ENCODE results near the gene TMEM31.
"Not testable (repeated sequence)": the region's sequence is repeated elsewhere in the genome, so short reads cannot be mapped to it uniquely, and the experiment has no call there.

TMEM31 gene

DNA sequence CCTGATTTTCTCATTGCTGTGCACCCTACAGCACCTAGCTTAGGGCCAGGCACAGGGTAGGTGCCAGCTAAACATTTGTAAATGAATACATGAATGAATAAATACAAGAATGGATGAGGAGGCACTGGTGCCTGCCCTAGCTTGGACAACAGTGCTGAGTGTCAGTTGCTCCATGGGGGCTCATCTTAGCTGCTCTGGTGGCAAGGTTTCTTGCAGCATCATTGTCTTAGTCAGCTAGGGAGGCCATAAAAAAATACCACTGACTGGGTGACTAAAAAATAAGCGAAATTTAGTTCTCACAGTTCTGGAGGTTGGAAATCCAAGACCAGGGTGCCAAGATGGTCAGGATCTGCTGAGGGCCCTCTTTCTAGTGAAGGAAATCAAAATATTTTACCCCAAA lies 31.2 kb downstream of the TMEM31 start:
- H3K36me3 ChIP-seq (ENCODE audit: insufficient read depth, insufficient read length, low read length): peaks cover 7% of the 10 kb centered on the region
- no peak overlapping the region for H3K4me3 ChIP-seq (ENCODE audit: insufficient read length, low read depth)
- peaks cover under 1% of the 10 kb centered on the region for H3K4me1 ChIP-seq (ENCODE audit: insufficient read depth, insufficient read length)
- no peaks in the 10 kb centered on the region for H3K9me3 ChIP-seq (ENCODE audit: insufficient read depth, low read length)
- no peaks in the 10 kb centered on the region for H3K27me3 ChIP-seq (ENCODE audit: insufficient read depth, insufficient read length)
- DNase-seq (ENCODE audit: low read depth, low spot score): no peak
- TF ChIP-seq SUZ12 (IDR thresholded peaks at IDR 0.05; ENCODE audit: extremely low read depth, insufficient read depth, insufficient read length) (no peak), ZNF274 (IDR thresholded peaks at IDR 0.05; ENCODE audit: low read depth, low read length) (no peak), YY1 (IDR thresholded peaks at IDR 0.05; ENCODE audit: insufficient read depth, insufficient read length) (no peak)
- peak overlapping the region; percentile 46 for H3K9ac ChIP-seq (ENCODE audit: insufficient read length, low read depth)

DNA sequence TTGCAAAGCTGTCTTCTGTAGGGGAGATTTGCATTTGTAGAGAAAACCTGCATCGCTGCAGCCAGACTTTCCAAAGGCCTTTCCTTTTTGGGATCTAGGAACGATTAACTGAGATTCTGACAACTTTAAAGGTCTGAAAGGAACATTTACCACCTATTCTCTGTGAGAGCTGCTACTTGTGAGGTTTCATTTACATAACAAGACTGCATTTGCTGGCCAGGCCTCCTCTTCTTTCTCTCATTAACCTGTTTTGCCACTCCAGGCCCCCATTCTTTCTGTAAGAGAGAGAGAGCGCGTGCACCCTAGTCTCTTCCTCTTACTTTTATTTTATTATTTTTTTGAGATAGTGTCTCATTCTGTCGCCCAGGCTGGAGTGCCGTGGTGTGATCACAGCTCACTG lies 31.6 kb downstream of the TMEM31 start:
- Histone ChIP-seq H3K9ac (ENCODE audit: insufficient read length, low read depth) (peak overlapping the region; percentile 80), H3K4me3 (ENCODE audit: insufficient read length, low read depth) (peak overlapping the region; percentile 68)

DNA sequence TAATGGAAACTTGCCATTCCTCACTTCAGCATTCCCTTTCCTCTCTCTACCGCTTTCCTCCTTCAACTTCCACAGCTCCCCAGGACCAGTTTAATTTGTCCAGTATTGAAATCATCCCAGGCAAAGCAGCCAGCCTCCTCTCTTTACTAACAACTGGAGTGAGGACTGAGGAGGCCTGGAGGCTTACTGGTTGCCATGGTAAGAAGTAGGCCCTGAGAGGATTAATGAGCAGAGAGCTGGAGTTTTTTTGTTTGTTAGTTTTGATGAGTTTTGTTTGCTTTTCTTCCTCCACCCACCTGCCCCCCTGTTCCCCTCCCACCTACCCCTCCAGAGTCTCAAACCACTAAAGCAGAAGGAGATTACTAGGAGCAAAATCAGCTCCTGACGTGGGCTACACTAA lies 36.5 kb downstream of the TMEM31 start:
- no peak for DNase-seq (ENCODE audit: low read depth, low spot score)
- no peak overlapping the region for H3K4me3 ChIP-seq (ENCODE audit: insufficient read length, low read depth)
- TF ChIP-seq ZNF274 (IDR thresholded peaks at IDR 0.05; ENCODE audit: low read depth, low read length): no peak
- no peak for TF ChIP-seq YY1 (IDR thresholded peaks at IDR 0.05; ENCODE audit: insufficient read depth, insufficient read length)
- no peak for TF ChIP-seq SUZ12 (IDR thresholded peaks at IDR 0.05; ENCODE audit: extremely low read depth, insufficient read depth, insufficient read length)
- H3K27me3 ChIP-seq (ENCODE audit: insufficient read depth, insufficient read length): no peaks in the 10 kb centered on the region
- H3K9me3 ChIP-seq (ENCODE audit: insufficient read depth, low read length): no peaks in the 10 kb centered on the region
- H3K4me1 ChIP-seq (ENCODE audit: insufficient read depth, insufficient read length): peaks cover 7% of the 10 kb centered on the region
- H3K9ac ChIP-seq (ENCODE audit: insufficient read length, low read depth): no peak overlapping the region
- peaks cover 26% of the 10 kb centered on the region for H3K36me3 ChIP-seq (ENCODE audit: insufficient read depth, insufficient read length, low read length)

More for the DNA sequence above, 31.6 kb downstream of the TMEM31 start:
- Histone ChIP-seq H3K36me3 (ENCODE audit: insufficient read depth, insufficient read length, low read length) (peaks cover 10% of the 10 kb centered on the region), H3K9me3 (ENCODE audit: insufficient read depth, low read length) (no peaks in the 10 kb centered on the region), H3K4me1 (ENCODE audit: insufficient read depth, insufficient read length) (peaks cover 4% of the 10 kb centered on the region), H3K27me3 (ENCODE audit: insufficient read depth, insufficient read length) (no peaks in the 10 kb centered on the region)
- TF ChIP-seq ZNF274 (IDR thresholded peaks at IDR 0.05; ENCODE audit: low read depth, low read length) (no peak), SUZ12 (IDR thresholded peaks at IDR 0.05; ENCODE audit: extremely low read depth, insufficient read depth, insufficient read length) (no peak), YY1 (IDR thresholded peaks at IDR 0.05; ENCODE audit: insufficient read depth, insufficient read length) (no peak)
- DNase-seq (ENCODE audit: low read depth, low spot score): peak; percentile 88

DNA sequence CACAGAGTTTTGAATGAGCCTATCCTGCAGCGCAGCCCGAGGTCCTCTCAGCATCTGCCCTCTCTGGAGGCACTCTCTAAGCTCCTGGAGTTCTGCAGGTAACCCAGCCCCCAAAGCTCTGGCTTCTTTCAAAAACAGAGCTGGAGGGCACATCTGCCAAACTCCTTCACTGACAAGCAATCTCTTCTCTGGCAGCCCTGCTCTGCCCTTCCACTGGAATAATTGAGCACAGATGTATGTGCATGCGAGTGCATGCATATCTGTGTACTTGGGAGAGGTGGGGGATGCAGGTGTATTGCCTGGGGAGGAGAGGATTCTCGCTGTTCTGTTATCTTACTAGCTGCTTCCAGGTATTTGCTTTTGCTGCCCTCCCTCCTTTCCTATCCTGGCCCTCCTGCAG lies 43.7 kb downstream of the TMEM31 start:
- Histone ChIP-seq H3K4me1 (ENCODE audit: insufficient read depth, insufficient read length) (peaks cover 3% of the 10 kb centered on the region), H3K9me3 (ENCODE audit: insufficient read depth, low read length) (no peaks in the 10 kb centered on the region), H3K9ac (ENCODE audit: insufficient read length, low read depth) (no peak overlapping the region), H3K36me3 (ENCODE audit: insufficient read depth, insufficient read length, low read length) (peaks cover 70% of the 10 kb centered on the region), H3K27me3 (ENCODE audit: insufficient read depth, insufficient read length) (no peaks in the 10 kb centered on the region), H3K4me3 (ENCODE audit: insufficient read length, low read depth) (no peak overlapping the region)
- no peak for TF ChIP-seq YY1 (IDR thresholded peaks at IDR 0.05; ENCODE audit: insufficient read depth, insufficient read length)
- TF ChIP-seq ZNF274 (IDR thresholded peaks at IDR 0.05; ENCODE audit: low read depth, low read length): no peak
- TF ChIP-seq SUZ12 (IDR thresholded peaks at IDR 0.05; ENCODE audit: extremely low read depth, insufficient read depth, insufficient read length): no peak
- DNase-seq (ENCODE audit: low read depth, low spot score): no peak

DNA sequence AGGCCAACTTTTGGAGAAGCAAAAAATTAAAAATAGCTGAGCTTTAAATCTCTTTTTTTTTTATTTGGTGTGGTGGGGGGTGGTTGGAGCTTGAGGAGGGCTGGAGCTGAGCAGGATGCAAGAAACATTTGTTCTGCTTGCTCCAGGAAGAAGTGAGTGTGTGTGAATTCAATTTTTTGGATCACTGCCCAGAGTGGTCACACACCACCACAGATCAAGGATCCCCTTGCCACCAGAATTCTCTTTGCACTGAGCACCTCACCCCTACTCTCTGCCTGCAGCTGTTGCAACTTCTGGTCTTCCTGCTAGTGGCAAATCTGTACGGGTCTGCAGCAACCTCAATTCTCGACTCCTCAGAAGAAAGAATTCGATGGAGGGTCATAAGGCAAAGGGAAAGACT lies 46.0 kb downstream of the TMEM31 start:
- Histone ChIP-seq H3K36me3 (ENCODE audit: insufficient read depth, insufficient read length, low read length) (peaks cover 74% of the 10 kb centered on the region), H3K4me3 (ENCODE audit: insufficient read length, low read depth) (no peak overlapping the region), H3K9ac (ENCODE audit: insufficient read length, low read depth) (no peak overlapping the region), H3K9me3 (ENCODE audit: insufficient read depth, low read length) (no peaks in the 10 kb centered on the region; the same call in 1 of the 2 replicates), H3K4me1 (ENCODE audit: insufficient read depth, insufficient read length) (peaks cover 6% of the 10 kb centered on the region), H3K27me3 (ENCODE audit: insufficient read depth, insufficient read length) (no peaks in the 10 kb centered on the region)
- no peak for DNase-seq (ENCODE audit: low read depth, low spot score)
- TF ChIP-seq ZNF274 (IDR thresholded peaks at IDR 0.05; ENCODE audit: low read depth, low read length) (no peak), YY1 (IDR thresholded peaks at IDR 0.05; ENCODE audit: insufficient read depth, insufficient read length) (no peak), SUZ12 (IDR thresholded peaks at IDR 0.05; ENCODE audit: extremely low read depth, insufficient read depth, insufficient read length) (no peak)

DNA sequence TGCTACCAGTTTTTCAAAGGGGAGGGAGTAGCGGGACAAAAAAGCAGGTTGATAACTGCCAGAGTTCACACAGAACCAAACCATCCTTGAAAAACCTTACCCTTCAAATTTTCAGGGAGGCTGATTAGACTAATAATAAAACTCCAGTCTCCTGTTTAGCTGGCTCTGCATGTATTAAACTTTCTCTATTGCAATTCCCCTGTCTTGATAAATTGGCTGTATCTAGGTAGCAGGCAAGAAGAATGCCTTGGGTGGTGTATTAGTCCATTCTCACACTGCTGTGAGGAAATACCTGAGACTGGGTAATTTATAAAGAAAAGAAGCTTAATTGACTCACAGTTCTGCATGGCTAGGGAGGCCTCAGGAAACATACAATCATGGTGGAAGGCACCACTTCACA lies 47.8 kb downstream of the TMEM31 start:
- no peak for TF ChIP-seq SUZ12 (IDR thresholded peaks at IDR 0.05; ENCODE audit: extremely low read depth, insufficient read depth, insufficient read length)
- no peak for TF ChIP-seq YY1 (IDR thresholded peaks at IDR 0.05; ENCODE audit: insufficient read depth, insufficient read length)
- no peak for TF ChIP-seq ZNF274 (IDR thresholded peaks at IDR 0.05; ENCODE audit: low read depth, low read length)
- Histone ChIP-seq H3K9ac (ENCODE audit: insufficient read length, low read depth) (no peak overlapping the region), H3K27me3 (ENCODE audit: insufficient read depth, insufficient read length) (no peaks in the 10 kb centered on the region), H3K4me3 (ENCODE audit: insufficient read length, low read depth) (no peak overlapping the region), H3K9me3 (ENCODE audit: insufficient read depth, low read length) (no peaks in the 10 kb centered on the region; the same call in 1 of the 2 replicates), H3K4me1 (ENCODE audit: insufficient read depth, insufficient read length) (peaks cover 3% of the 10 kb centered on the region), H3K36me3 (ENCODE audit: insufficient read depth, insufficient read length, low read length) (peaks cover 76% of the 10 kb centered on the region)
- DNase-seq (ENCODE audit: low read depth, low spot score): no peak

DNA sequence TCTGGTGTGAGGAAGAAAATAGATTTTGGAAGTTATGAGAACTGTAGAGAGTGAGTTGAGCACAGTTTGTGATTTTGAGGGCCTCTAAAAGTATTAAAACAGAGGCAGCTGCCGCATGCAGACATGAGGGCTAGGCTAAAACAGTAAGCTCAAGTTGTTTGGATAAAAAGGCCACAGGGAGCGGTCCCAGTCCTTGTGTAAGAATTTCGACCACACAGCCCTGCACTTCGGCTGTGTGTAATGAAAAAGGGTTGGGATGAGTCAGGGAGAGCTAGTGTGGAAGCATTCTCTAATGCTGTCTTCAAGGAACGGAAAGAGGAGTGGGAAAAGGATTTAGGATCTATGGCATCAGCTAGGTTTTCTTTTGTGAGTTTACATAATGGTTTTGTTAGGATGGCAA lies 52.8 kb downstream of the TMEM31 start:
- not testable (repeated sequence) for H3K27me3 ChIP-seq (ENCODE audit: insufficient read depth, insufficient read length); H3K9ac ChIP-seq (ENCODE audit: insufficient read length, low read depth)

More for the DNA sequence above, 52.8 kb downstream of the TMEM31 start:
- peaks cover 40% of the 10 kb centered on the region for H3K36me3 ChIP-seq (ENCODE audit: insufficient read depth, insufficient read length, low read length)
- H3K4me1 ChIP-seq (ENCODE audit: insufficient read depth, insufficient read length); H3K9me3 ChIP-seq (ENCODE audit: insufficient read depth, low read length); DNase-seq (ENCODE audit: low read depth, low spot score); H3K4me3 ChIP-seq (ENCODE audit: insufficient read length, low read depth): not testable (repeated sequence)
